ENCODE measurements around the gene HAPLN3.

DNA sequence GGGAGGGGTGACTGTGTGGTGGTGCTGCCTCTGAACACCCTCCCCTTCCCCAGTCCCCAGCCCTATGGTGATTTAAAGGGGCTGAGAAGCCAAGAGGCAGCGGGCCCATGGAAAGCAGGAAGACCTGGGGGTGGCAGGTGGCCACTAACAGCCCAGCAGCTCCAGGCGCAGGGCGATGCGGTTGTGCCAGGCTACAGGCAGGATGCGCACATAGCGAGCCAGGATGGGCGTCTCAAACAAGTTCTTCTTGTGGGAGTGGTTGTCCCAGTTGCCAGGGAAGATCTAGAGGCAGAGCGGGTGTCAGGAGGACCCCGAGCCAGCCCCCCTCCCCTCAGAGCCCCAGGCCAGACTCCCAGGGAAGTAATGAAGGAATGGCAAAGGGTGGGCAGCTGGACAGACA is 3.9 kb upstream of the HAPLN3 start:
- TF ChIP-seq CTCF (IDR thresholded peaks at IDR 0.05), result no peak
- no peak for TF ChIP-seq POLR2AphosphoS5 (IDR thresholded peaks at IDR 0.05)
